HFFc6 (cell line): ENCODE measurements around the gene ZNF341. TPM values are rescaled to one million over a fixed set of nuclear protein-coding genes. Genes with fewer than 3 reads are reported as not detected.

Source experiments
- DNase-seq: peaks from one replicate; pipeline ENCODE4 v3.0.0-alpha.2; 2018
- H3K27ac Mint-ChIP-seq: 2 replicates; pipeline ENCODE4 v1.8.0; 2020; ENCODE audit warnings: mild to moderate bottlenecking, mixed read lengths
- H3K27me3 Mint-ChIP-seq: 2 replicates; pipeline ENCODE4 v1.8.0; 2021; ENCODE audit warnings: mild to moderate bottlenecking, moderate library complexity, mixed read lengths; ENCODE audit not compliant: insufficient read depth
- H3K36me3 Mint-ChIP-seq: 2 replicates; pipeline ENCODE4 v1.8.0; 2021; ENCODE audit warnings: low read depth, mixed read lengths
- H3K4me1 Mint-ChIP-seq: 2 replicates; pipeline ENCODE4 v1.8.0; 2020; ENCODE audit warnings: low read depth, mixed read lengths
- H3K4me3 Mint-ChIP-seq: 2 replicates; pipeline ENCODE4 v1.8.0; 2020; ENCODE audit warnings: mild to moderate bottlenecking, moderate library complexity, mixed read lengths
- H3K9me3 Mint-ChIP-seq: 2 replicates; pipeline ENCODE4 v1.8.0; 2020; ENCODE audit warnings: mild to moderate bottlenecking, mixed read lengths
- total RNA-seq, 6 experiments: library from RNA; stranded (reverse); fragmentation: NEBNext Ultra II Directional; extraction: Animal tissue kit (Norgen Biotek cat#: 25700); gene quantifications; 2 replicates in 1 of 6; 3 replicates in 5 of 6; pipeline ENCODE4 v1.2.3, GENCODE V29; 2021
- TF ChIP-seq, protein P1 (sequence below): fragments of 200-600 bp; sonication (generic); IDR thresholded peaks from 2 replicates; pipeline ENCODE4 v1.5.0; 2021; ENCODE audit warnings: antibody characterized with exemption, mild to moderate bottlenecking

Gene ZNF341
- total RNA-seq, 6 experiments from 2014 or later, result 3.2 to 4.1 (median 3.6) TPM

DNA sequence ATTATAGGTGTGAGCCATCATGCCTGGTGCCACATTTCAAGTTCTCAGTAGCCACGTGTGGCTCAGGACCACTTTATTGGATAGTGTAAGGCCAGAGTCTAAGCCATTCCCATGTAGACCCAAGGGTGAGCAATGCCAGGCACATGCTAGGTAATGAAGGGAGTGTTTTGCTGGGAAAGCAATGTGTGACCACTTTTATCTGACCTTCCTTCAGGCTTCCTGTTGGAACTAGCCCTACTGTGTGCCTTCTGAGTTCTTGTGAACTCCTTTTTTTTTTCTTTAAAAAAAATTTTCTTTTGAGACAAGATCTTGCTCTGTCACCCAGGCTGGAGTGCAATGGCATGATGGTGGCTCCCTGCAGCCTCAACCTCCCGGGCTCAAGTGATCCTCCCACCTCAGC lies 33.3 kb downstream of the ZNF341 start:
- H3K9me3 Mint-ChIP-seq, result no peaks in the 10 kb centered on the region
- no peak for DNase-seq
- no peaks in the 10 kb centered on the region for H3K4me1 Mint-ChIP-seq
- 0 out of 2 replicates have a peak, but pooled peaks cover 5% of the 10 kb centered on the region for H3K36me3 Mint-ChIP-seq
- no peak overlapping the region for H3K27ac Mint-ChIP-seq
- H3K27me3 Mint-ChIP-seq, result 0 out of 2 replicates have a peak, but pooled peaks cover 1% of the 10 kb centered on the region
- no peak overlapping the region for H3K4me3 Mint-ChIP-seq
- TF ChIP-seq, protein P1, sequence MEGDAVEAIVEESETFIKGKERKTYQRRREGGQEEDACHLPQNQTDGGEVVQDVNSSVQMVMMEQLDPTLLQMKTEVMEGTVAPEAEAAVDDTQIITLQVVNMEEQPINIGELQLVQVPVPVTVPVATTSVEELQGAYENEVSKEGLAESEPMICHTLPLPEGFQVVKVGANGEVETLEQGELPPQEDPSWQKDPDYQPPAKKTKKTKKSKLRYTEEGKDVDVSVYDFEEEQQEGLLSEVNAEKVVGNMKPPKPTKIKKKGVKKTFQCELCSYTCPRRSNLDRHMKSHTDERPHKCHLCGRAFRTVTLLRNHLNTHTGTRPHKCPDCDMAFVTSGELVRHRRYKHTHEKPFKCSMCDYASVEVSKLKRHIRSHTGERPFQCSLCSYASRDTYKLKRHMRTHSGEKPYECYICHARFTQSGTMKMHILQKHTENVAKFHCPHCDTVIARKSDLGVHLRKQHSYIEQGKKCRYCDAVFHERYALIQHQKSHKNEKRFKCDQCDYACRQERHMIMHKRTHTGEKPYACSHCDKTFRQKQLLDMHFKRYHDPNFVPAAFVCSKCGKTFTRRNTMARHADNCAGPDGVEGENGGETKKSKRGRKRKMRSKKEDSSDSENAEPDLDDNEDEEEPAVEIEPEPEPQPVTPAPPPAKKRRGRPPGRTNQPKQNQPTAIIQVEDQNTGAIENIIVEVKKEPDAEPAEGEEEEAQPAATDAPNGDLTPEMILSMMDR, result no peak

DNA sequence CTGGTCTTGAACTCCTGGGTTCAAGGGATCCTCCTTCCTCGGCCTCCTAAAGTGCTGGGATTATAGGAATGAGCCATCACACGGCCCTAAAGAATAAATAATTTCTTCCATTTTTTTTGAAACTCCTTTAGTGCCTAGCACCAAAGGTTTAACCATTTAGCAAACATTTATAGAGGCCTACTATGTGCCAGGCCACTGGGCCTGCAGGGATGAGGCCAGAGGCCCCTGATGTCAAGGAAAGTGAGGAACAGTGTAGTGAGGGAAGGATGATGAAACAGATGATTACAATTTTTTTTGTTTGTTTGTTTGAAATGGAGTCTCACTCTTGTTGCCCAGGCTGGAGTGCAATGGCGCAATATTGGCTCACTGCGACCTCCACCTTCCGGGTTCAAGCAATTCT lies 33.8 kb downstream of the ZNF341 start:
- Mint-ChIP-seq H3K4me3 (no peak overlapping the region), H3K9me3 (no peaks in the 10 kb centered on the region), H3K36me3 (0 out of 2 replicates have a peak, but pooled peaks cover 5% of the 10 kb centered on the region), H3K4me1 (no peaks in the 10 kb centered on the region), H3K27me3 (0 out of 2 replicates have a peak, but pooled peaks cover 1% of the 10 kb centered on the region), H3K27ac (no peak overlapping the region)
- DNase-seq, result no peak
- TF ChIP-seq, protein P1, result no peak

DNA sequence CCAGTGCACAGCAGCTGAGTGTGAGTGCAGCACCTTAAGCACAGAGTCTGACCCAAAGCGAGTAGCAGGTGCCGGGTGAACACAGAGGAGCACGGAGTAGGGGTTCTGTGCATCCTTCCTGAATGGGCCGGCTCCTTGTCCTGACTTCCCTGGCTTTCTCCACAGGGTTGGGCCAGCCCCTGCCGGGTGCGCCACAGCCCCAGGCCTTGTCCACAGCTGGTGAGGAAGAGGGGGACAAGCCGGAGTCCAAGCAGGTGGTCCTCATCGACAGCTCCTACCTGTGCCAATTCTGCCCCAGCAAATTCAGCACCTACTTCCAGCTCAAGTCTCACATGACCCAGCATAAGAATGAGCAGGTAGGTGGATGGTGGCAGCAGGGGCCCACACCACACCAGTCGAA lies 34.9 kb downstream of the ZNF341 start:
- H3K27ac Mint-ChIP-seq, result no peak overlapping the region

DNA sequence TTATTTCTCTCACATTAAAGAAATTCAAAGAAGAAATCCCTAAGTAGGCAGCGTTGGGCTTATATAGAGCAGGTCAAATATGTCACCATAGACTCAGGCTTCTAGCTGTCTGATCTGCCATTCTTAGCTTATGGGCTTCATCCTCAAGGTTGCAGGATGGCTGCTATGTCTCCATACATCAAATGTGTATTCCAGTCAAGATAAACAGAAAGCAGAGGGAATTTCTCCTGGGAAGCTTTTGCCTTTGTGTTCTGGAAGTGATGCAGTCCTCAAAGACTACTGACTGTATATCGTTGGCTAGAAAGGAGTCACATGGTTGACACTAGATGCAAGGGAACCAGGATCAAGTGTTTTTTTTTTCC lies 36.0 kb downstream of the ZNF341 start:
- TF ChIP-seq, protein P1, result no peak
- H3K4me1 Mint-ChIP-seq, result no peaks in the 10 kb centered on the region
- H3K4me3 Mint-ChIP-seq, result no peak overlapping the region
- H3K9me3 Mint-ChIP-seq, result no peaks in the 10 kb centered on the region
- no peak for DNase-seq
- H3K36me3 Mint-ChIP-seq, result peaks cover 5% of the 10 kb centered on the region; the same call in 1 of the 2 replicates
- no peak overlapping the region for H3K27ac Mint-ChIP-seq
- 0 out of 2 replicates have a peak, but pooled peaks cover 1% of the 10 kb centered on the region for H3K27me3 Mint-ChIP-seq

More for the DNA sequence above, 34.9 kb downstream of the ZNF341 start:
- H3K4me1 Mint-ChIP-seq, result no peaks in the 10 kb centered on the region
- 0 out of 2 replicates have a peak, but pooled peaks cover 1% of the 10 kb centered on the region for H3K27me3 Mint-ChIP-seq
- no peak for DNase-seq
- H3K9me3 Mint-ChIP-seq, result no peaks in the 10 kb centered on the region
- no peak overlapping the region for H3K4me3 Mint-ChIP-seq
- TF ChIP-seq, protein P1, result no peak
- H3K36me3 Mint-ChIP-seq, result peaks cover 5% of the 10 kb centered on the region; the same call in 1 of the 2 replicates

DNA sequence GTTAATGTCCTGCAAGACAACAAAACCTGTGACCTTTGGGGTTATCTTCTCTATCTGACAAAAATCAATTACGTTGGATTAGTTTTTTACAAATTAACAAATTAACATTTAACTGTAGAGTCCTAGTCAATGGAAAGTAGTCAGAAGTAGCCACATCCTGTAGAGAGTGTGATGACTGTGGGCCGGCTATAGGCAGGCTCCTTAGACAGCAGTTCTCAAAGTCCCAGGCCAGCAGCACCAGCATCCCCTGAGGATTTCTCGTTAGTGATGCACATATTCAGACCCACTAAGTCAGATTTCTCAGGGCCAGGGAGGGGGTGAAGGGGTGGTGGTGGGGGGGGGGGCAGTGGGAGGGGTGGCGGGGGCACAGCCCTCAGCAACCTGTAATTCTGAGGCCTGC lies 37.2 kb downstream of the ZNF341 start:
- Mint-ChIP-seq H3K4me3 (no peak overlapping the region), H3K36me3 (peaks cover 5% of the 10 kb centered on the region; the same call in 1 of the 2 replicates), H3K27ac (no peak overlapping the region), H3K27me3 (0 out of 2 replicates have a peak, but pooled peaks cover 1% of the 10 kb centered on the region), H3K4me1 (no peaks in the 10 kb centered on the region), H3K9me3 (no peaks in the 10 kb centered on the region)
- no peak for DNase-seq
- TF ChIP-seq, protein P1, result no peak
